ENCODE measurements around the gene KIAA0753.

GRCh38 chr17:6641247-6641863 lies 844 bp upstream of the KIAA0753 start:
- no peak for TF ChIP-seq CTCF (conservative IDR thresholded peaks at IDR 0.05; ENCODE audit: low read length)
- TF ChIP-seq EZH2phosphoT487 (IDR thresholded peaks at IDR 0.05; ENCODE audit: borderline replicate concordance, low read depth, low read length): no peak

All from OCI-LY7 (cell line).